NCI-H187 (cell line): ENCODE results near the gene OVCA2.

Experiments used
- DNase-seq, 2 experiments: peaks; one replicate each; lab custom pipeline; 2025; lab: John Stamatoyannopoulos, UW

Gene OVCA2

GRCh38 chr17:2065949-2066400 lies 24.2 kb downstream of the OVCA2 start:
- DNase-seq, result no peak

DNA sequence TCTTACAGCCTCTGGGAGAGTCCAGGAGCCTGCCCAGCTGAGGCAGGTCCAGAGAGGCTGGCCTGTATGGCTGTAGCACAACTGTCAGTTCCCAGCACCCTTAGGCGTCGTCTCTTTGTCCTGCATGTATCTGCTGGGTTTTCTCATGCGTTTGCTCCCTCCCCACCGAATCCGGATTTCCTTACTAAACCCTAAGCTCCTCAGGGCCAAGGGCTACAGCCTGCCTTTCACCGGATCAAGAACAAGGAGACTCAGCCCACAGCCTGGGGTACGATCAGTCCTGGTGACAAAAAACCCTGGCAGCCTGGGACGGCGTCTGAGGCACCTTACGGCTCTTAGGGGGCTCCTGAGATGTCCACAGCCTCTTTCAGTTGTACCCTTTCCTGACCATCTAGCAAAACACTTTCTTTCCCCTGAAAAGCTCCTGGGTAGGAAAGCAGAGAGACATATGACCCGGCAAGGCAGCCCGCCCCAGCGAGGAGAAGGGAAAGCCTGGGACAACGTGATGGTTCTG lies 25.3 kb downstream of the OVCA2 start:
- no peak for DNase-seq

DNA sequence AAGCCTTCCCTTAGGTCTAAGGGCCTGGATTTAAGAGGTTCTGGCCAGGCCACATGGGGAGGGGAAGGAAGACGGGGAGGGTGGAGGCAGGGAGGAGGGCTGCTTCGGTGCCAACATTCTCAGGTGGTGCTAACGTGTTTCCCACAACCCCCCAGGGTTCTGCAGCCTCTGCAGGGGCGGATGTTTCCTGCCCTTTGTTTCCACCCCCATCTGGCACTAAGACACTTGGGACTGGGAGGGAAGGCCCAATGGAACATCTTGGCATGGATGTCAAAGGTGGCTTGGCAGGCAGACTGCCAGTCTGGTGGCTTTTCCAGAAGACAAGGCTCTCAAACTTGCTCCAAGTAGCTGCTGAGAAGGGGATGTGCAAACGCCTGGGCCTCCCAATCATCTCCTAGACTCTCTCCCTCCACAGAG lies 25.8 kb downstream of the OVCA2 start:
- no peak for DNase-seq

DNA sequence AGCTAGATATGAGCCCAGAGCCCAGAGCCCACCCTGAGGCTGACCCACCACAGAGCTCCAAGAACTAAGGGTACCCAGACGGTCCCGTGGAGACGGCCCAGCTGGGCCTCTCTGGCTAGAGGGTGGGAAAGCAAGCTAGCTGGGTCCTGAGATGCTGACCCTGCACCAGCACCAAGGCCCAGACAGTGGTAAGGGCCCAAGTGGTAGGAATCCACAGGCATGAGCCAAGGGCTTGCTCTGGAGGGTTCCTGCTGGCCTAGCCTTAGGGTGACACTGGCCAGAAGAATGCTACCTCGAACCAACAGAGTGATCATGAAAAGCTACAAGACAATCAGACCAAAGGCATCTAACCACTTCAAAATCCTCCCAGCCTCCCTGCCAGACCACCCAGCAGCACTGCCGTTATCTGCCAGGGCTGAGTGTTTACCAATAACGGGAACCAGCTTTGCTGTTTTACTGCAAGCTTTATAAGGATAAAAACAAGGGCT lies 26.3 kb downstream of the OVCA2 start:
- DNase-seq, result no peak

GRCh38 chr17:2068519-2069051 lies 26.8 kb downstream of the OVCA2 start:
- DNase-seq, result no peak

DNA sequence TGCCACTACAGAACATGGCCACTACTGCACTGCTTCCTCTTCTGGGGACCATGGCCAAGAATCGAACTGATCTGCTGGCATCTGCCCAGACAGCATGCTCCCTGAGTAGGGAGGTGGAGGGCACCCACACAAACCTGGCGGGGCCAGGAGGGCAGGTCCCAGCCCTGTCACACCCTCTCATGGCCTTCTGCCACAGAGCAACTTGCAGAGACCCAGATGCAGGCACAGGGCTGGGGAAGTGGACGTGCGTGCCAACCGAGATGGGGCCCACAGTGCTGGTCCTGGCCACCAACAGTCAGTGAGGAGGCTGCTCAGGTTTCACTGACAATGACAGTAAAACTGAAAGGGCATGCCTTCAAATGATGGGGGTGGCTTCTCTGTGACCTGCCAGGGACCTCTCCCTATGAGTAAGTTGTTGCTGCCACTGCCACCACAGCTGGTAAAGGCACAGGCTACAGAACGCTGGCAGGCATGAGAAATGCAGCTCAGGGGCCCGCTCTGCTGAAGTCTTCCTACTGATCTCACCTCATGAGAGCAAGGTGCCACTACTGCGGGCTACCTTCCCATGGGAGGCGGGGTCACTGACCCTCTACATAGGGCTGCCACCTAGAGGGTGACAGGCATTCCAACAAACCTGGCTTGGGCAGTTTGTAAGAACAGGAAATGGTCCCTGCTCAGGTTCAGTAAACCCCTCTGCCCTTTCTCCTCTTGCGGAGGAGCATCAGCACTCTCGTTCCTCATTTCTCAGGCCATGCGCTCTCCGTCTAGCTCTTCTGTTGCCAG lies 28.6 kb downstream of the OVCA2 start:
- DNase-seq, result no peak

DNA sequence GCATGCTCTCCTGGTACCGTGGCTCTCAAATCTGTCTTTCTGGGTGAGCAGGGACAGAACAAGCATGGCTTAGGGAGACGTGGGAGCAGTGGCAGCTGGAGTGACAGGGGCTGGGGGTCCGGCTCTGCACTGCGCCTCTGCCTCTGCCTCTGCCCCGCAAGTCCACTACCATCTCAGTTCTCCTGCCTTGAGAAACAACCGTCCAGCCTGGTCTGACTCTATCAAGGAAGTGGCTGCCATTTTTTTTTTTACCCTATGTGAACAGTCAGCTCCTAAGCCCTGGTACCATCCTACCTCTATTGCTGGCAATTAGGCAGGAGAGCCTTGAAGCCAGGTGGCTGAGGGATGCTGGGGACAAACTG lies 29.2 kb downstream of the OVCA2 start:
- DNase-seq, result no peak

- DNase-seq, result no peak
Observed at GRCh38 chr17:2071455-2072281, 29.8 kb downstream of the OVCA2 start.

- no peak for DNase-seq
Observed at GRCh38 chr17:2074919-2075318, 33.1 kb downstream of the OVCA2 start.

GRCh38 chr17:2075336-2076086 lies 33.7 kb downstream of the OVCA2 start:
- DNase-seq, result no peak

- DNase-seq, result no peak
Observed at GRCh38 chr17:2076087-2076984, 34.5 kb downstream of the OVCA2 start.

DNA sequence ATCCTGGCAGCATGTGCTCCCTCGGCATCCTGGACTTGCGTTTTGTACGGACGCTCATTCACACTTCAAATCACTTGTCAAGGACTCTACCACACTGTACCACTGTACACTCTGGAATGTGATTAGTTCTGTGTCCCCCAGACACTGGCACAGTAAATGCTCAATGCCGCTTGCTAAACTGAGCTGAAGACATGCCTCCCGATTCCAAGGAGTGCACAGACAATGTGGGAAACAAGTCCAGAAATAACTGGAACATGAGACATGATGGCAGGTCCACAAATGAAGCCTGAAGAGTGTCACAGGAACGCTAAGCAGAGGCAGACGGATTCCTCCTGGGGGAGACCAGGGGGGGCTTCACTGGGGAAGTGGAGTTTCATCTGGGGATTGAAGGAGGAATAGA lies 35.2 kb downstream of the OVCA2 start:
- DNase-seq, result no peak

DNA sequence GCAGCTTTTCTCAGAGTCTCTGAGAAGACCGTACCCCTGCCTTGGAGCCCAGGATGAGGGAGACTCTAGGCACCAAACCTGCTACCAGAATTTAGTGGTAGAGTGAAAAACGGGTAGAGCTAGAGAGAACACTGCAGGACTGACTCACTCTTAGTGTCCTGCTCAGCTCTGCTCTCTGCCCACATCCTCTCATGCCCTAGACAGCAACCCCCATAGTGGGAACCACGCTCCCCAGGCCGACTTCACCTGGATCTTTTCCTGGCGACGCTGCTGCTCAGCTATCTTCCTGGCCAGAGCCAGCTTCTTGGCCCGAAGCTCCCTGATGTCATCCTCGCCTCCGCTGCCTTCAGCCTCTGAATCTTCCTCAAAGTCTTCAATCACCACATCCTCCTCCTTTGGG lies 39.7 kb downstream of the OVCA2 start:
- no peak for DNase-seq

DNA sequence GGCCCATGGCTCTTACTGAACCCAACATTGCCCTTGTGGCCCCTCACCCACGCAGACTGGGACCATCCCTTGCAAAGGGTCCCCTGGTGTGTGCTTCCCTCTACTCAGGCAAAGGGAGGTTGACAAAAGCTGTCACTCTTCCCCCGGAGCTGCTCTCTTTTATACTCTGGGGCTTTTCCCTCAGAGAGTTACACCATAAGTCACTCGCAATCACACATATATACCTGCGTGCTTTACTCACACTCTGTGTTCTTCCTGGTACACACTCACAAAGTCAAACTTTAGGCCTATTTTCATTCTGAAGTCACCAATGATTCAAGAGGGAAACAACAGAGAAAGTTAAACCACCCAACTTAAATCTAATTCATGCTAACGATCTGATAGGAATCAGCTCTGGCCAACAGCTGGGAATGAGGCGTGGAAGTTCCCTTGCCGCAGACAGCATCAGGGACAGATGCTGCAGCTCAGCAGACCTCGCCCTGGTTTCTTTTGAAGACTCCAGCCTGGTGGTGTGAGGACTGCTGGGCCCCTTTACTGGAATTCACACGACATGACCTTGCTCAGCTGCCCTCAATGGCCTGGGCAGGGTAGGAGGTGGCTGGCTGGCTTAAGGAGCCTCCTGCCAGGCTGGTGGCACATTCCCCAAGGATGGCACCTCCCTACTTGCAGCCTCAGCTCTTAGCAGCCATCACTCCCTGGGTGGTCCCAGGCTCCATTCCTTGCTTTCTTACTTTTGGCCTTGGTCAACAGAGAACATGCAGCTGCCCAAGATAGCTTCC lies 40.4 kb downstream of the OVCA2 start:
- DNase-seq, result no peak

DNA sequence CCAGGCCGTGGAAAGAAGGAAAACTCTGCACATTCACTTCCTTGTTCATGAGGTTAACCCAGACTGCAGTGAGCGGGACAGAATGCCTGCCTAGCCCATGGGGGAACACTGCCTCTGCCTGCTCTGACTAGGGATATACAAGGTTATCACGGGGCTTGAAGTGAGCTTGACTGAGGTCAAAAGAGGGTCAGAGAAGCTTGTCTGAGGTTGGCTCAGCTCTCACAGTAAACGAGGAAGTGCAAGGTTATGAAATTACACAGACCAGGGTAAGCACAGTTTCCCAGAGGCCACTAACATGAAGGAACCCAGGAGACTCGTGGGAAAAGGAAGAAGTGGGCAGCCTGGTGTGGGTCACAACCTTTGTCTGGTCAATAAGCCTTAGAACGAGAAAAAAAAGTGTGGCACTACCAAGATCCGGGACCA lies 41.8 kb downstream of the OVCA2 start:
- no peak for DNase-seq

DNA sequence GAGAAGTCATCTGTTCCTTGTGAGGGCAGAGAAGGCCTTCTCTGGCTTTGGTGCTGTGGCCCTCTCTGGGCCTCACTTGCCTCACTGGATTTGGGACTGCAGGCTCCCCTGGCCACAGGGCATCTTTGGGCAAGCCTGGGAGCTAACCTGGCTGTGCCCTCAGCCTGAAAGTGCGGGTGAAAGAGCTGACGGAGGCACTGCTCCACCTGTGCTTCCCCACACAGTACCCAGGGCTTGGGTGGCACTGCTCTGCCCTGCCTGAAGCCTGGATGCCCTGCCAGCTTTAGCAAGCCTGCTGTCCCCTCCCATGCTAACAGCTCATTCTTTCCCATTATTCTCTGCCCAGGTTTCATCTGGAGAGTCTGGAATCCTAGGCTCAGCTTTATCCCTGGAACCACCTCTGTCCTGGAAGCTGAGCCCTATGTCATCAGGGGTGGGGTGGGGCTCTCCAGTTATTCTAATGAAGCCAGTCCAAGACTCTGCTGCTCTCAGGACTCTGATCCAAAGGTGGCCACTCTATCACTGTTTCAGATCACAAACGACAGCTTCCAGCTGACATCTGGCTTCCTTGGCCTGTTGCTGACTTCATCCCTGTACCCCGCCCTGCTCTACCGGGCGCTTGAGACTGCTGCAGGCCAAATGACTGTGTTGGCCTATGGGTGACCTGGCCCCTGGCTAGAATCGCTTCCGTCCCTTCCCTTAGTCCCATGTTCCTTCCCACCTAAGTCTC lies 42.4 kb downstream of the OVCA2 start:
- DNase-seq, result no peak

GRCh38 chr17:2084766-2085647 lies 43.2 kb downstream of the OVCA2 start:
- no peak for DNase-seq

DNA sequence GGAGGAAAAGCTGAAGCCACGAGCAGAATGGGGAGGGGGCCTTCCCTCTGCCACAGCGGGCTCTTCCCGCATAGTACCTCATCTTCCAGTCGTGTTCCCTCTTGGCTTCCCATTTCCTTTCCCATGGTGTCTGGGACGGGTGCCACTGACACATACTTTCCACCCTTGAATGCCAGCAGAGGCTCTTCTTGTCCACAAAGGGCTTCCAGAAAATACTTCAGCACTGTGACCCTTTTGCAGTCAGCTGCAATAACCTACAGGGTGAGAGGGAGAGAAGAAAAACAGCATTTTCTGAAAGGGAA lies 43.8 kb downstream of the OVCA2 start:
- no peak for DNase-seq

GRCh38 chr17:2086306-2086705 lies 44.5 kb downstream of the OVCA2 start:
- DNase-seq, result no peak
